Measurements from ENCODE around the gene FAM90A1.
"Not testable (repeated sequence)": the region's sequence is repeated elsewhere in the genome, so short reads cannot be mapped to it uniquely, and the experiment has no call there.

The FAM90A1 gene

GRCh38 chr12:8179989-8180585 is 47.3 kb downstream of the FAM90A1 start:
- Histone ChIP-seq H3K4me3 (ENCODE audit: insufficient read depth, low read length, poor library complexity, severe bottlenecking) (peak overlapping the region; percentile 54), H2AFZ (ENCODE audit: low read depth, low read length, severe bottlenecking) (peak overlapping the region; percentile 84), H3K9ac (ENCODE audit: low read length) (peak overlapping the region; percentile 61), H3K4me2 (ENCODE audit: low read depth, low read length, poor library complexity, severe bottlenecking) (peak overlapping the region; percentile 50)
- not testable (repeated sequence) for H3F3A ChIP-seq (ENCODE audit: insufficient read depth); H3K9me3 ChIP-seq (ENCODE audit: insufficient read depth, low read length); H3K9me2 ChIP-seq (replicated peaks; ENCODE audit: insufficient read depth, low read length); H3K36me3 ChIP-seq (ENCODE audit: low read length); H3K27ac ChIP-seq (ENCODE audit: low read depth, low read length); H4K20me1 ChIP-seq (ENCODE audit: low read depth, low read length); H3K27me3 ChIP-seq (ENCODE audit: low read length); H3K79me2 ChIP-seq (ENCODE audit: insufficient read depth, low read length)
- TF ChIP-seq, protein P1, sequence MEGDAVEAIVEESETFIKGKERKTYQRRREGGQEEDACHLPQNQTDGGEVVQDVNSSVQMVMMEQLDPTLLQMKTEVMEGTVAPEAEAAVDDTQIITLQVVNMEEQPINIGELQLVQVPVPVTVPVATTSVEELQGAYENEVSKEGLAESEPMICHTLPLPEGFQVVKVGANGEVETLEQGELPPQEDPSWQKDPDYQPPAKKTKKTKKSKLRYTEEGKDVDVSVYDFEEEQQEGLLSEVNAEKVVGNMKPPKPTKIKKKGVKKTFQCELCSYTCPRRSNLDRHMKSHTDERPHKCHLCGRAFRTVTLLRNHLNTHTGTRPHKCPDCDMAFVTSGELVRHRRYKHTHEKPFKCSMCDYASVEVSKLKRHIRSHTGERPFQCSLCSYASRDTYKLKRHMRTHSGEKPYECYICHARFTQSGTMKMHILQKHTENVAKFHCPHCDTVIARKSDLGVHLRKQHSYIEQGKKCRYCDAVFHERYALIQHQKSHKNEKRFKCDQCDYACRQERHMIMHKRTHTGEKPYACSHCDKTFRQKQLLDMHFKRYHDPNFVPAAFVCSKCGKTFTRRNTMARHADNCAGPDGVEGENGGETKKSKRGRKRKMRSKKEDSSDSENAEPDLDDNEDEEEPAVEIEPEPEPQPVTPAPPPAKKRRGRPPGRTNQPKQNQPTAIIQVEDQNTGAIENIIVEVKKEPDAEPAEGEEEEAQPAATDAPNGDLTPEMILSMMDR (IDR thresholded peaks at IDR 0.05; ENCODE audit: insufficient read depth, low read length, poor library complexity, severe bottlenecking), result peak; percentile 21

GRCh38 chr12:8172911-8173310 is 54.5 kb downstream of the FAM90A1 start:
- H3K27me3 ChIP-seq (ENCODE audit: low read length); H4K20me1 ChIP-seq (ENCODE audit: low read depth, low read length); H3K9me3 ChIP-seq (ENCODE audit: insufficient read depth, low read length); H3K9ac ChIP-seq (ENCODE audit: low read length); H3K27ac ChIP-seq (ENCODE audit: low read depth, low read length); H3K36me3 ChIP-seq (ENCODE audit: low read length); H3F3A ChIP-seq (ENCODE audit: insufficient read depth); H3K9me2 ChIP-seq (replicated peaks; ENCODE audit: insufficient read depth, low read length); H2AFZ ChIP-seq (ENCODE audit: low read depth, low read length, severe bottlenecking); H3K4me3 ChIP-seq (ENCODE audit: insufficient read depth, low read length, poor library complexity, severe bottlenecking); H3K4me2 ChIP-seq (ENCODE audit: low read depth, low read length, poor library complexity, severe bottlenecking); H3K79me2 ChIP-seq (ENCODE audit: insufficient read depth, low read length): not testable (repeated sequence)
